Fibroblast of lung (primary cell): Measurements from ENCODE around the gene AGGF1. TPM values are rescaled to one million over a fixed set of nuclear protein-coding genes. Genes with fewer than 3 reads are reported as not detected.
"Not testable (repeated sequence)": the region's sequence is repeated elsewhere in the genome, so short reads cannot be mapped to it uniquely, and the experiment has no call there.

Experiments
- DNase-seq, 2 donors: peaks; one replicate each; pipeline versions ENCODE4 v3.0.0 to v3.0.0-alpha.2; 2010; ENCODE audit warnings: low read depth in 2 of 2
- H2AFZ ChIP-seq: 2 replicates; pipeline ENCODE4 v1.5.1; 2012; ENCODE audit warnings: low read length, control low read depth, inconsistent platforms
- H3K27ac ChIP-seq: 2 replicates; pipeline ENCODE4 v1.5.1; 2011; ENCODE audit warnings: low read length, control low read depth; ENCODE audit not compliant: insufficient read depth
- H3K27me3 ChIP-seq: 2 replicates; pipeline ENCODE4 v1.5.1; 2011; ENCODE audit warnings: mild to moderate bottlenecking, low read length; ENCODE audit not compliant: control insufficient read depth, insufficient read depth
- H3K36me3 ChIP-seq: 2 replicates; pipeline ENCODE4 v1.5.1; 2011; ENCODE audit warnings: low read length; ENCODE audit not compliant: control insufficient read depth, insufficient read depth
- H3K4me1 ChIP-seq: 2 replicates; pipeline ENCODE4 v1.5.1; 2011; ENCODE audit warnings: low read length; ENCODE audit not compliant: control insufficient read depth, insufficient read depth; ENCODE audit errors: extremely low read depth
- H3K4me2 ChIP-seq: 2 replicates; pipeline ENCODE4 v1.5.1; 2011; ENCODE audit warnings: low read length, control low read depth; ENCODE audit not compliant: insufficient read depth; ENCODE audit errors: extremely low read depth
- H3K4me3 ChIP-seq, 4 experiments: fragments of 200-600 bp in 1 of 4; sonication (generic) in 1 of 4; replicated peaks in 1 of 4; 2 replicates each; pipeline ENCODE4 v1.5.1; 2011 to 2016; ENCODE audit warnings: low read length in 4 of 4, low read depth in 3 of 4, mild to moderate bottlenecking in 3 of 4, control low read depth in 2 of 4, inconsistent platforms in 1 of 4, mixed read lengths in 1 of 4; ENCODE audit not compliant: insufficient read depth in 1 of 4; ENCODE audit errors: control extremely low read depth in 1 of 4
- H3K79me2 ChIP-seq: 2 replicates; pipeline ENCODE4 v1.5.1; 2012; ENCODE audit warnings: mild to moderate bottlenecking, low read length, inconsistent platforms; ENCODE audit not compliant: control insufficient read depth, insufficient read depth
- H3K9ac ChIP-seq: 2 replicates; pipeline ENCODE4 v1.5.1; 2011; ENCODE audit warnings: mild to moderate bottlenecking, low read length, control low read depth; ENCODE audit not compliant: insufficient read depth
- H3K9me3 ChIP-seq: 2 replicates; pipeline ENCODE4 v1.5.1; 2012; ENCODE audit warnings: low read depth, low read length; ENCODE audit not compliant: control insufficient read depth, insufficient read depth
- H4K20me1 ChIP-seq: 2 replicates; pipeline ENCODE4 v1.5.1; 2011; ENCODE audit warnings: low read length; ENCODE audit not compliant: control insufficient read depth, insufficient read depth; ENCODE audit errors: extremely low read depth
- CTCF ChIP-seq, 2 donors: IDR thresholded peaks in 1 of 2; conservative IDR thresholded peaks in 1 of 2; 1 replicate in 1 of 2; 2 replicates in 1 of 2; pipeline ENCODE4 v1.5.1; 2011 to 2012; ENCODE audit warnings: low read length in 2 of 2, control low read depth in 1 of 2, inconsistent platforms in 1 of 2, low read depth in 1 of 2, mild to moderate bottlenecking in 1 of 2
- EZH2 ChIP-seq: IDR thresholded peaks from 2 replicates; pipeline ENCODE4 v1.5.1; 2012; ENCODE audit warnings: low read length, control low read depth, mild to moderate bottlenecking; ENCODE audit errors: missing control alignments
- polyA plus RNA-seq, 2 donors: library from polyadenylated mRNA; depleted of rRNA in 1 of 2; stranded (reverse) in 1 of 2; unstranded in 1 of 2; fragments of >200 nt; gene quantifications; 2 replicates each; pipeline ENCODE4 v1.2.1, GENCODE V29; 2011 to 2012; ENCODE audit warnings: missing spikeins in 1 of 2
- total RNA-seq: library from RNA; depleted of rRNA; stranded (reverse); fragments of >200 nt; gene quantifications from 2 replicates; pipeline ENCODE4 v1.2.1, GENCODE V29; 2014

The AGGF1 gene
- total and polyA plus RNA-seq, 2 donors (not counting 1 experiment from before 2014, with no cell fraction given): 15.5 to 25.1 TPM

GRCh38 chr5:77074745-77075144, 44.5 kb downstream of the AGGF1 start:
- H3K27ac ChIP-seq: no peak overlapping the region
- H3K9me3 ChIP-seq: no peaks in the 10 kb centered on the region
- peaks cover 8% of the 10 kb centered on the region for H3K4me1 ChIP-seq
- H3K4me2 ChIP-seq: no peak overlapping the region
- no peak for TF ChIP-seq EZH2
- TF ChIP-seq CTCF (conservative IDR thresholded peaks at IDR 0.05 in 1 of 2, IDR thresholded peaks at IDR 0.05 in 1 of 2; ENCODE audit: low read depth in 1 of 2, low read length in 2 of 2): no peak
- H3K4me3 ChIP-seq: no peak overlapping the region
- no peak overlapping the region for H3K9ac ChIP-seq
- H3K36me3 ChIP-seq: no peaks in the 10 kb centered on the region
- no peaks in the 10 kb centered on the region for H3K79me2 ChIP-seq
- no peak overlapping the region for H2AFZ ChIP-seq
- DNase-seq: no peak
- no peaks in the 10 kb centered on the region for H3K27me3 ChIP-seq
- H4K20me1 ChIP-seq: no peaks in the 10 kb centered on the region

GRCh38 chr5:77076961-77077828, 47.0 kb downstream of the AGGF1 start:
- Histone ChIP-seq H3K4me1 (peaks cover 8% of the 10 kb centered on the region), H3K27ac (no peak overlapping the region), H3K79me2 (no peaks in the 10 kb centered on the region), H2AFZ (peak overlapping the region; percentile 87), H3K4me3 (peak overlapping the region in 3 of 4 experiments; percentile 29 to 45 (median 43)), H4K20me1 (no peaks in the 10 kb centered on the region), H3K4me2 (peak overlapping the region; percentile 90), H3K9me3 (no peaks in the 10 kb centered on the region), H3K9ac (peak overlapping the region; percentile 37), H3K27me3 (no peaks in the 10 kb centered on the region), H3K36me3 (no peaks in the 10 kb centered on the region)
- peak; percentile 59 to 72 for DNase-seq
- TF ChIP-seq CTCF (conservative IDR thresholded peaks at IDR 0.05 in 1 of 2, IDR thresholded peaks at IDR 0.05 in 1 of 2; ENCODE audit: low read depth in 1 of 2, low read length in 2 of 2): peak; percentile 23 to 38
- no peak for TF ChIP-seq EZH2

- Histone ChIP-seq H3K4me3 (peak overlapping the region in 1 of 4 experiments; percentile 43), H4K20me1 (no peaks in the 10 kb centered on the region), H3K4me1 (peaks cover 8% of the 10 kb centered on the region), H3K27me3 (no peaks in the 10 kb centered on the region), H3K9ac (no peak overlapping the region), H2AFZ (peak overlapping the region; percentile 73), H3K9me3 (no peaks in the 10 kb centered on the region), H3K36me3 (no peaks in the 10 kb centered on the region), H3K79me2 (no peaks in the 10 kb centered on the region), H3K27ac (no peak overlapping the region), H3K4me2 (peak overlapping the region; percentile 79)
- TF ChIP-seq EZH2 (no peak), CTCF (conservative IDR thresholded peaks at IDR 0.05 in 1 of 2, IDR thresholded peaks at IDR 0.05 in 1 of 2; ENCODE audit: low read depth in 1 of 2, low read length in 2 of 2) (no peak)
- DNase-seq: no peak
Measured at GRCh38 chr5:77077829-77078176, 47.6 kb downstream of the AGGF1 start.

GRCh38 chr5:77080479-77080878, 50.3 kb downstream of the AGGF1 start:
- H3K36me3 ChIP-seq, H3K9me3 ChIP-seq, H3K27me3 ChIP-seq, H3K4me2 ChIP-seq, H2AFZ ChIP-seq, H3K4me3 ChIP-seq, H3K9ac ChIP-seq, H3K27ac ChIP-seq, DNase-seq, H4K20me1 ChIP-seq, H3K4me1 ChIP-seq, H3K79me2 ChIP-seq: not testable (repeated sequence)
